Aorta (tissue), 5 donors: Measurements from ENCODE around the gene PTAFR. TPM values are rescaled to one million over a fixed set of nuclear protein-coding genes. Genes with fewer than 3 reads are reported as not detected.

Experiments used
- ATAC-seq: fragments of 200-7000 bp; cut with Tn5 transposase; one replicate; pipeline ENCODE4 v1.9.1; 2022; ENCODE audit warnings: moderate library complexity; ENCODE audit not compliant: low FRiP score
- DNase-seq, 2 donors: peaks; one replicate each; pipeline ENCODE4 v3.0.0-alpha.2; 2020
- H3K27ac ChIP-seq, 2 donors: one replicate each; pipeline ENCODE4 v1.5.1; 2013; ENCODE audit warnings: low read length in 2 of 2, mild to moderate bottlenecking in 2 of 2, moderate library complexity in 2 of 2, control low read depth in 1 of 2, inconsistent platforms in 1 of 2, low read depth in 1 of 2
- H3K27me3 ChIP-seq, 2 donors: one replicate each; pipeline ENCODE4 v1.6.1; 2013; ENCODE audit warnings: control low read depth in 1 of 2, low read length in 1 of 2, mild to moderate bottlenecking in 1 of 2, moderate library complexity in 1 of 2; ENCODE audit not compliant: insufficient read depth in 2 of 2, control insufficient read depth in 1 of 2
- H3K36me3 ChIP-seq, 2 donors: one replicate each; pipeline ENCODE4 v1.6.1; 2013; ENCODE audit warnings: control low read depth in 1 of 2, low read length in 1 of 2, mild to moderate bottlenecking in 1 of 2; ENCODE audit not compliant: insufficient read depth in 2 of 2, control insufficient read depth in 1 of 2
- H3K4me1 ChIP-seq, 2 donors: one replicate each; pipeline ENCODE4 v1.6.1; 2013; ENCODE audit warnings: low read length in 2 of 2, control low read depth in 1 of 2, mild to moderate bottlenecking in 1 of 2, moderate library complexity in 1 of 2; ENCODE audit not compliant: insufficient read depth in 2 of 2, control insufficient read depth in 1 of 2
- H3K4me3 ChIP-seq, 2 donors: one replicate each; pipeline ENCODE4 v1.5.1; 2013; ENCODE audit warnings: low read length in 2 of 2, control low read depth in 1 of 2, mild to moderate bottlenecking in 1 of 2
- H3K9me3 ChIP-seq: one replicate; pipeline ENCODE4 v1.6.1; 2013; ENCODE audit warnings: mild to moderate bottlenecking, low read length; ENCODE audit not compliant: control insufficient read depth
- WGBS, 2 donors: extraction: QIAGEN DNeasy Blood & Tissue Kit; methylation state at CpG; one replicate each; pipeline ENCODE4 v1.1.7; 2013; 5-methylcytosine and 5-hydroxymethylcytosine counted together
- intact Hi-C, 2 donors: fragments of 100-400 bp; cut with DNase I; formaldehyde crosslinking; loops; one replicate each; pipeline versions ENCODE4 v1.14.2 to v1.15.0; 2022
- polyA plus RNA-seq, 2 donors: library from polyadenylated mRNA; stranded (reverse); fragments of 200-250 nt; gene quantifications; one replicate each; pipeline ENCODE4 v1.2.3, GENCODE V29; 2013
- total RNA-seq, 2 donors: library from RNA; stranded (reverse); fragmentation: NEBNext Ultra II Directional; extraction: Animal tissue kit (Norgen Biotek cat#: 25700); gene quantifications; one replicate each; pipeline ENCODE4 v1.2.1, GENCODE V29; 2021
- donor health status: healthy with polysubstance abuse.
- donor health status: Bipolar disorder and iron deficiency.
- donor health status: DM: no; HTN: no; CAD: no.
- donor health status: DM: no; HTN: no; CAD: no.
- donor health status: DM: yes; HTN: yes; CAD: no.

PTAFR gene
- total and polyA plus RNA-seq, 4 donors = 0.41 to 10.4 (median 6.1) TPM

GRCh38 chr1:28180306-28181305, 4.1 kb upstream of the PTAFR start:
- Histone ChIP-seq H3K9me3 (no peaks in the 10 kb centered on the region), H3K27ac (no peak overlapping the region), H3K4me3 (no peak overlapping the region), H3K27me3 (no peaks in the 10 kb centered on the region), H3K4me1 (no peaks in the 10 kb centered on the region), H3K36me3 (no peaks in the 10 kb centered on the region)
- no peak for ATAC-seq
- 71 to 74% methylated on average over 12 of the region's 12 CpGs for WGBS, 2 donors
- intact Hi-C loops = no loop called here
- DNase-seq = no peak

GRCh38 chr1:28178690-28179485, 2.4 kb upstream of the PTAFR start:
- intact Hi-C loops = no loop called here
- Histone ChIP-seq H3K9me3 (no peaks in the 10 kb centered on the region), H3K27me3 (no peaks in the 10 kb centered on the region), H3K4me1 (no peaks in the 10 kb centered on the region), H3K27ac (no peak overlapping the region), H3K4me3 (no peak overlapping the region), H3K36me3 (no peaks in the 10 kb centered on the region)
- DNase-seq (peak in 1 of 2 donors; percentile 38), ATAC-seq (no peak)
- 91 to 95% methylated on average over 15 of the region's 15 CpGs for WGBS, 2 donors

GRCh38 chr1:28175955-28176485, 470 bp downstream of the PTAFR start:
- peak in 1 of 2 donors; percentile 43 for DNase-seq
- Histone ChIP-seq H3K4me3 (no peak overlapping the region), H3K36me3 (no peaks in the 10 kb centered on the region), H3K27me3 (no peaks in the 10 kb centered on the region), H3K27ac (no peak overlapping the region), H3K9me3 (no peaks in the 10 kb centered on the region), H3K4me1 (no peaks in the 10 kb centered on the region)
- intact Hi-C loops = no loop called here
- no peak for ATAC-seq
- 84 to 85% methylated on average over 8 of the region's 8 CpGs for WGBS, 2 donors

- WGBS, 2 donors = 85 to 88% methylated on average over 5 of the region's 5 CpGs
- ATAC-seq (no peak), DNase-seq (no peak)
- Histone ChIP-seq H3K9me3 (no peaks in the 10 kb centered on the region), H3K4me3 (no peak overlapping the region), H3K27me3 (no peaks in the 10 kb centered on the region), H3K4me1 (no peaks in the 10 kb centered on the region), H3K27ac (no peak overlapping the region), H3K36me3 (no peaks in the 10 kb centered on the region)
- intact Hi-C loops = no loop called here
Measured at GRCh38 chr1:28173980-28174297, 2.6 kb downstream of the PTAFR start.

GRCh38 chr1:28173151-28173979, 3.1 kb downstream of the PTAFR start:
- intact Hi-C loops = no loop called here
- 74% methylated on average over 11 of the region's 11 CpGs for WGBS, 2 donors
- Histone ChIP-seq H3K9me3 (no peaks in the 10 kb centered on the region), H3K27me3 (no peaks in the 10 kb centered on the region), H3K27ac (no peak overlapping the region), H3K36me3 (no peaks in the 10 kb centered on the region), H3K4me1 (no peaks in the 10 kb centered on the region), H3K4me3 (no peak overlapping the region)
- no peak for ATAC-seq
- DNase-seq = no peak

GRCh38 chr1:28172713-28173150, 3.8 kb downstream of the PTAFR start:
- Histone ChIP-seq H3K36me3 (no peaks in the 10 kb centered on the region), H3K27me3 (no peaks in the 10 kb centered on the region), H3K4me3 (no peak overlapping the region), H3K9me3 (no peaks in the 10 kb centered on the region), H3K4me1 (no peaks in the 10 kb centered on the region), H3K27ac (no peak overlapping the region)
- peak; percentile 27 for ATAC-seq
- no peak for DNase-seq
- intact Hi-C loops = no loop called here
- 2 to 5% methylated on average over 8 of the region's 8 CpGs for WGBS, 2 donors

- H3K27ac ChIP-seq = no peak overlapping the region
- H3K36me3 ChIP-seq = no peaks in the 10 kb centered on the region
- intact Hi-C loops = no loop called here
- no peak overlapping the region for H3K4me3 ChIP-seq
- ATAC-seq (no peak), DNase-seq (no peak)
- H3K9me3 ChIP-seq = no peaks in the 10 kb centered on the region
- no peaks in the 10 kb centered on the region for H3K27me3 ChIP-seq
- WGBS, 2 donors = 95 to 97% methylated on average over 7 of the region's 7 CpGs
- H3K4me1 ChIP-seq = no peaks in the 10 kb centered on the region
Measured at GRCh38 chr1:28171246-28171645, 5.2 kb downstream of the PTAFR start.

GRCh38 chr1:28170001-28170596, 6.4 kb downstream of the PTAFR start:
- H3K27ac ChIP-seq = no peak overlapping the region
- DNase-seq (no peak), ATAC-seq (no peak)
- no peaks in the 10 kb centered on the region for H3K4me1 ChIP-seq
- 96 to 98% methylated on average over 2 of the region's 2 CpGs for WGBS, 2 donors
- no peaks in the 10 kb centered on the region for H3K27me3 ChIP-seq
- H3K9me3 ChIP-seq = no peaks in the 10 kb centered on the region
- H3K36me3 ChIP-seq = no peaks in the 10 kb centered on the region
- intact Hi-C loops = no loop called here
- no peak overlapping the region for H3K4me3 ChIP-seq
